Fibroblast of lung (primary cell): ENCODE data around the gene ANTXRL. TPM values are rescaled to one million over a fixed set of nuclear protein-coding genes. Genes with fewer than 3 reads are reported as not detected.
A peak's percentile ranks its signal among the peaks of the same experiment; 100 is the strongest.
"Not testable (repeated sequence)": the region's sequence is repeated elsewhere in the genome, so short reads cannot be mapped to it uniquely, and the experiment has no call there.

Source experiments
- DNase-seq, 2 donors: peaks; one replicate each; pipeline versions ENCODE4 v3.0.0 to v3.0.0-alpha.2; 2010; ENCODE audit warnings: low read depth in 2 of 2
- H2AFZ ChIP-seq: 2 replicates; pipeline ENCODE4 v1.5.1; 2012; ENCODE audit warnings: low read length, control low read depth, inconsistent platforms
- H3K27ac ChIP-seq: 2 replicates; pipeline ENCODE4 v1.5.1; 2011; ENCODE audit warnings: low read length, control low read depth; ENCODE audit not compliant: insufficient read depth
- H3K27me3 ChIP-seq: 2 replicates; pipeline ENCODE4 v1.5.1; 2011; ENCODE audit warnings: mild to moderate bottlenecking, low read length; ENCODE audit not compliant: control insufficient read depth, insufficient read depth
- H3K36me3 ChIP-seq: 2 replicates; pipeline ENCODE4 v1.5.1; 2011; ENCODE audit warnings: low read length; ENCODE audit not compliant: control insufficient read depth, insufficient read depth
- H3K4me1 ChIP-seq: 2 replicates; pipeline ENCODE4 v1.5.1; 2011; ENCODE audit warnings: low read length; ENCODE audit not compliant: control insufficient read depth, insufficient read depth; ENCODE audit errors: extremely low read depth
- H3K4me2 ChIP-seq: 2 replicates; pipeline ENCODE4 v1.5.1; 2011; ENCODE audit warnings: low read length, control low read depth; ENCODE audit not compliant: insufficient read depth; ENCODE audit errors: extremely low read depth
- H3K4me3 ChIP-seq, 4 experiments: fragments of 200-600 bp in 1 of 4; sonication (generic) in 1 of 4; replicated peaks in 1 of 4; 2 replicates each; pipeline ENCODE4 v1.5.1; 2011 to 2016; ENCODE audit warnings: low read length in 4 of 4, low read depth in 3 of 4, mild to moderate bottlenecking in 3 of 4, control low read depth in 2 of 4, inconsistent platforms in 1 of 4, mixed read lengths in 1 of 4; ENCODE audit not compliant: insufficient read depth in 1 of 4; ENCODE audit errors: control extremely low read depth in 1 of 4
- H3K79me2 ChIP-seq: 2 replicates; pipeline ENCODE4 v1.5.1; 2012; ENCODE audit warnings: mild to moderate bottlenecking, low read length, inconsistent platforms; ENCODE audit not compliant: control insufficient read depth, insufficient read depth
- H3K9ac ChIP-seq: 2 replicates; pipeline ENCODE4 v1.5.1; 2011; ENCODE audit warnings: mild to moderate bottlenecking, low read length, control low read depth; ENCODE audit not compliant: insufficient read depth
- H3K9me3 ChIP-seq: 2 replicates; pipeline ENCODE4 v1.5.1; 2012; ENCODE audit warnings: low read depth, low read length; ENCODE audit not compliant: control insufficient read depth, insufficient read depth
- H4K20me1 ChIP-seq: 2 replicates; pipeline ENCODE4 v1.5.1; 2011; ENCODE audit warnings: low read length; ENCODE audit not compliant: control insufficient read depth, insufficient read depth; ENCODE audit errors: extremely low read depth
- CTCF ChIP-seq, 2 donors: IDR thresholded peaks in 1 of 2; conservative IDR thresholded peaks in 1 of 2; 1 replicate in 1 of 2; 2 replicates in 1 of 2; pipeline ENCODE4 v1.5.1; 2011 to 2012; ENCODE audit warnings: low read length in 2 of 2, control low read depth in 1 of 2, inconsistent platforms in 1 of 2, low read depth in 1 of 2, mild to moderate bottlenecking in 1 of 2
- EZH2 ChIP-seq: IDR thresholded peaks from 2 replicates; pipeline ENCODE4 v1.5.1; 2012; ENCODE audit warnings: low read length, control low read depth, mild to moderate bottlenecking; ENCODE audit errors: missing control alignments
- polyA plus RNA-seq, 2 donors: library from polyadenylated mRNA; depleted of rRNA in 1 of 2; stranded (reverse) in 1 of 2; unstranded in 1 of 2; fragments of >200 nt; gene quantifications; 2 replicates each; pipeline ENCODE4 v1.2.1, GENCODE V29; 2011 to 2012; ENCODE audit warnings: missing spikeins in 1 of 2
- total RNA-seq: library from RNA; depleted of rRNA; stranded (reverse); fragments of >200 nt; gene quantifications from 2 replicates; pipeline ENCODE4 v1.2.1, GENCODE V29; 2014

The ANTXRL gene
- total and polyA plus RNA-seq, 2 donors (not counting 1 experiment from before 2014, with no cell fraction given) = not detected

DNA sequence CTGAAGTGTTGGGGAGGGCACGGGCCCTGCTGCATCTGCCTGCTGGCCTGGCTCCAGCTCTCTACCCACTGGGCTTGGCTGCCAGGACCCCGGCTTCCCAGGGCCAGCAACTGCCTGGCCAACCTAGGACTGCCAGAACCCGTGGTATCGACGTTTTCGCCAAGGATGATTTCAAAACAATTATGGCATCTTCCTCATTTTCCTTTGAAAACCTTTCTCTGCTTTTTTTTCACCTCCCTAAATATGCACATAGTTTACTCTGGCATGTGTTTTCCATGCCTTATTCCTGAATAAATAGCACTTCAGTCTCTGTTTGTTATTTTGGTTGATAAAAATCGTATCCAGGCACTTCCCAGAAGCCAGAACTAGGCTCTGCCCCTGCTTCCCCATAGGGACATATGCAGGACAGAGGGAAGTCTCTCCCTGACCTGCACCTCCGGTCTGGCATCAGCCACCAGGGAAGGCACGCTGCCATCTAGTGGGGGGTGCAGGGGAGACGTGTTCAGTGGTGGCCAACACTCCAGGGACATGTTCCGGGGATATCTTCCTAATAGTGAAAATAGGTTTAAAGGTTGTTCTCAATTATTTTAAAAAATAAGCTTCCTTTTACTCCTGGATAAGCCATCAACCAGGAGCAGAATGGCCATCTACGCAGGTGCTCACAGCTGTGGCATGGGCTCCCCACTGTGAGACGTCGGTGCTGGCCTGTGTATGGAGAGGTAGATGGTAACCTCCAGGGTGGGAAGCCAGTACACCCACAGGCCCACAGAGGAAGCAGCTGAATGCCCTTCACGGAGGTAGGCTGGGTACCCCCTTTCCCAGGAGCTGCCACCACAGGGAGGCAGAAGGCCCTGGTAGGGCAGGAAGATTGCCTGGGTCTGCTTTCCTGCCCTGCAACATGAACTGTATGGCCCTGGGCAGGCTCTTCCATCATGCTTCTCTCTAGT lies 30.7 kb upstream of the ANTXRL start:
- no peaks in the 10 kb centered on the region for H4K20me1 ChIP-seq
- H3K27me3 ChIP-seq = no peaks in the 10 kb centered on the region
- H3K4me1 ChIP-seq = no peaks in the 10 kb centered on the region
- H3K79me2 ChIP-seq = no peaks in the 10 kb centered on the region
- TF ChIP-seq EZH2 (no peak), CTCF (conservative IDR thresholded peaks at IDR 0.05 in 1 of 2, IDR thresholded peaks at IDR 0.05 in 1 of 2; ENCODE audit: low read depth in 1 of 2, low read length in 2 of 2) (peak in 1 of 2 donors; percentile 18)
- no peaks in the 10 kb centered on the region for H3K36me3 ChIP-seq
- DNase-seq = peak; percentile 3 to 10
- no peak overlapping the region for H3K4me2 ChIP-seq
- no peak overlapping the region for H3K27ac ChIP-seq
- no peak overlapping the region for H2AFZ ChIP-seq
- no peaks in the 10 kb centered on the region for H3K9me3 ChIP-seq
- H3K4me3 ChIP-seq = no peak overlapping the region
- H3K9ac ChIP-seq = no peak overlapping the region

DNA sequence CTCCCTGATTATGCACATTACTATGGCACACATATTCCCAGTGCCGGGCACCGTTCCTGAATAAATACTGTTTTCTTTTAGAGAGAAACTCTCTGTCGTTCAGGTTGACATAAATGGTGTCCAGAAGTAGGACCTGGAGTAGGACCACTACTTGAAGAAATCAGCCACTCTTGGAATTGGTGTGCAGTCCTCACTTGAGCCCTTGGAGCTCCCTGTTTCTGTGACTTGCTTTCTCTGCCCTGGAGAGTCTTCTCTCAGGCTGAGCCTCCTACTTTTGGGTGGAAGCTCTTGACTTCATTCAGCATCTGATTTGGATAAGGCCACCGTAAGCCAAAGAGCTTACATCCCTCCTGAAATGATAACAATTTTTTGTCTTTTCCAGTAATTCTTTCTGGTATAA lies 29.7 kb upstream of the ANTXRL start:
- no peaks in the 10 kb centered on the region for H4K20me1 ChIP-seq
- no peak overlapping the region for H3K4me2 ChIP-seq
- no peak for DNase-seq
- no peak overlapping the region for H3K4me3 ChIP-seq
- H3K9ac ChIP-seq = no peak overlapping the region
- no peaks in the 10 kb centered on the region for H3K27me3 ChIP-seq
- H3K9me3 ChIP-seq = no peaks in the 10 kb centered on the region
- TF ChIP-seq CTCF (conservative IDR thresholded peaks at IDR 0.05 in 1 of 2, IDR thresholded peaks at IDR 0.05 in 1 of 2; ENCODE audit: low read depth in 1 of 2, low read length in 2 of 2) (no peak), EZH2 (no peak)
- no peaks in the 10 kb centered on the region for H3K4me1 ChIP-seq
- H3K79me2 ChIP-seq = no peaks in the 10 kb centered on the region
- no peak overlapping the region for H3K27ac ChIP-seq
- H3K36me3 ChIP-seq = no peaks in the 10 kb centered on the region
- no peak overlapping the region for H2AFZ ChIP-seq

- H3K9ac ChIP-seq, H3K27ac ChIP-seq, H3K79me2 ChIP-seq, DNase-seq, H3K36me3 ChIP-seq, H3K9me3 ChIP-seq, H3K27me3 ChIP-seq, H3K4me1 ChIP-seq, H4K20me1 ChIP-seq, H3K4me3 ChIP-seq, H3K4me2 ChIP-seq, H2AFZ ChIP-seq: not testable (repeated sequence)
Observed at GRCh38 chr10:46262906-46263560, 23.8 kb upstream of the ANTXRL start.
